Hematopoietic multipotent progenitor cell treated with erythropoietin and hydrocortisone succinate and interleukin-3 and kit ligand, for 15 days (in vitro differentiated cells): ENCODE results near the gene C1orf116.

Source experiments
- DNase-seq: peaks from one replicate; pipeline ENCODE4 v3.0.0-alpha.2; 2015; ENCODE audit warnings: low spot score

Gene C1orf116

DNA sequence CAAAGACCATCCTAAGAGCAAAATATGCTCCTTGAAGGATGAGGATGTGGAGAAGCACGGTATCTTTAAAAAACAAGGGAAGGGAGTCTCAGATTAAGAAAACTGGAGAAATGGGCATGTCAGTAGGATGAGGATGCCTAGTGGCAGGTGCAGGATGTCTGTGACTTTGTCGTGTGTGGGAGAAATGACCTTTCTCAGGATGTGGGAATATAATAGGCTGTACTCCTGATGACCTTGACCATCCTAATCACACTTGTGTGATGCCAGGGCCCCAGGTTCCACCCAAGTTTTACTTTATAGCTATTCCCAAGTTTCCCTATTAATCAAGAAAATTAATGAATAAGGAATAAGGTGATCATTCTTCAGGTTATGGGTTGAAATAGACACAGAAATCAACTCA is 12.9 kb downstream of the C1orf116 start:
- DNase-seq: no peak

DNA sequence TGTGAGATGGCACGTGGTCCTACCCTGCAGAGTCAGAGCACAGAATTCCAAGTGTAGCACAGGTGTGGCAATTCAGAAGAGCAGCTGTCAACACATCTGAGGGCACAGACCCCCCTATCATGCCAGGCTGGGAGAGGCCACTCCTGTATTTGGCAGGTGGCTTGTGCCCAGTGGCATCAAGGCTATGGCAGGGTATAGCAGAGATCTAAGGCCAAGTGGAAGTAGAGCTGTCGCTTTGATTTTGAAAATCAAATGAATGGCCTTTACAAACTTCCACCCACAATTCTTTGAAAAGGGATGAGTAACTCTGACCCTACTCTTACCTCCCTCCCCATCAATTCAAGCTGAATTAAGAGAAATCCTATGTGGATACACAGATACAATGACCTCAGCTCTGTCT is 13.4 kb downstream of the C1orf116 start:
- no peak for DNase-seq

DNA sequence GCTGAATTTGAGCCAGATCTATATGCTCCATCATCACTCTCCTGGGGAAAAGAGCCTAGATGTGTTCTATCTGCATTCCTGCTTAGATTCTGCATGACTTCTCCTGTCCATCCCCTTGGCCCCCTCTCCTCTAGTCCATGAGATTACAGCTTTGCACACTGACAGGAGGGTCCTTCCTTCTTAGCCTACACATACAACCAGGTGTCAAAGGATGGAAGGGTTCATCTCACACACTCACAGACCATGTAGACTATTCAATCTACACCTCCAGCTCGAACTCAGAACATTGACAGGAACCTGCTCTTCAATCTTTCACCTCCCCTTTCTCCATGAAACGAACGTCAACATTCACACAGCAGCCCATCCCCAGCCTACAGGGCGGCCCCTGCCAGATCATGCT is 13.8 kb downstream of the C1orf116 start:
- DNase-seq: no peak

DNA sequence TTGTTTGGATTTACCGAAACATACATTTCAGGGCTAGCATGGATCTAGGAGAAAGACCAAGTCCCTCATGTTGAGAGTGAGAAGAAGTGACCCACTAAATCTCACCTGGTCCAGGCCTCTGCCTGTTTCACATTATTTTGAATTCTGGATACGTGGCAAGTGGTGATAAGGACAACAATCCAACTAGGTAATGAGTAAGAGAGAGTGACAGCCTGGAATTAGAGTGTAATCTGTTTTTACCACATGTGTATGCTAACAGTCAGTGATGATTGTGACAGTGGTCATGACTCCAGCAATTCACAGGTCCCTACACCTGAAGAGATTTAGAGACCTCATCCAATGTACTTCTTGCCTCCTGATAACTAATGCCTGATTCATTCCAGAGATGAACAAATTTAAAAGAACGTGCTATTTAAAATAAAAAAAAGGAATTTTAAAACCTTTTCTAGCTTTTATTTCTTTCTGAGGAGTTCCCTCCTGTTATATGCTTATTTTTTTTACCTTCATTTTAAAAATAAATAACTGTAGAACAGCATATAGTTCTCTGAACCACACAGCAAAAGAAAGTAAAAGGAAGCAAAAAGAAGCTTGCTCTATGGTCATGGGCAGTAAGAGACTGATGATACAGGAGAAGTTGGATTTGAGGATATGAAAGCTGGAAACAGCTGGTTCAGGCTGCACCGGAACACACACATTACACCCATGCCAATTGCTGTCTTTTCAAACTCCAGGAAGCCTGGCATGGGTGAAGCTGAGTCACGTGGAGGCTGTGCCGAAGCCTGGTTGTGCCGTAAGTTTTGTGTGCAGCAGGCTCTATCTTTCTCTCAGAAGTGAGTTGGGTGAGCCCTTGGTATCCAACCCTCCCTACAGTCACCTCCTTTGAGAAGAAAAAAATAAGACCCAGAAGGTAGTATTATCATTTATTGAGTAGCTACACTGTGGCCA is 14.7 kb downstream of the C1orf116 start:
- DNase-seq: peak; percentile 46

DNA sequence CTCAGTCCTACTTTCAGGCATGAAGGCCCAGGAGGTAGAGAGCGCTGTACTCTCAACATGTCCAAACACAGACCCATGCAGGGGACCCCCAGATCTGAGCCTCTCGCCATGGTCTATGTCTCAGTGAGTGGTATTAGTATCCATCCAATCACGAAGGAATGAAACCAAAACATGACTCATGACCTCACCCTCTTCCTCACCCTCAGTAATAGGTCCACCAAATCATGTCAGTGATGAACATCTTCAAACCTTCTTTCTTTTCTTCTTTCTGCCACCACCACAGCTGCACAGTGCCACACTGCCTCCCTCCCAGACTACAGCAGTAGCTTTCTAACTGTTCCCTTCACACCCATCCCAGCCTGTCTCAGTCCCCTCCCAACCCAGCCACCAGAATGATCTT is 16.8 kb downstream of the C1orf116 start:
- DNase-seq: no peak

DNA sequence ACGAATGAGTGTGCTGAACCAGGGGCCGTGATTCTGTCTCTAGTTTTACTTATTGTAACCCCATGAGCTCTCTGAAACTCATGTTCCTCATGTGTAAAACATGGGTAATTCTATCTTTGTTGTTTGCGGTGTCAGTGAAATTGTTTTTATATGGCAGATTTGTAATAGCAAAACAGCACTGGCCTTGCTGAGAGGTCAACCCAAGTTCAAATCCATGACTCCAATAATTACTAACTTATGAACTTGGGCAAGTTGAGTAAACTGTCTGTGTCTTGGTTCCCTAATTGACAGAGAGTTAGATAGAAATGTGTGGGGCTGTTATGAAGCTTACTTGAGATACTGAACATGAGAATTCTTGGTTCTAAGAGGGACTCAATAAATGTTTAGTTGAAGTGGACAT is 17.8 kb downstream of the C1orf116 start:
- no peak for DNase-seq

DNA sequence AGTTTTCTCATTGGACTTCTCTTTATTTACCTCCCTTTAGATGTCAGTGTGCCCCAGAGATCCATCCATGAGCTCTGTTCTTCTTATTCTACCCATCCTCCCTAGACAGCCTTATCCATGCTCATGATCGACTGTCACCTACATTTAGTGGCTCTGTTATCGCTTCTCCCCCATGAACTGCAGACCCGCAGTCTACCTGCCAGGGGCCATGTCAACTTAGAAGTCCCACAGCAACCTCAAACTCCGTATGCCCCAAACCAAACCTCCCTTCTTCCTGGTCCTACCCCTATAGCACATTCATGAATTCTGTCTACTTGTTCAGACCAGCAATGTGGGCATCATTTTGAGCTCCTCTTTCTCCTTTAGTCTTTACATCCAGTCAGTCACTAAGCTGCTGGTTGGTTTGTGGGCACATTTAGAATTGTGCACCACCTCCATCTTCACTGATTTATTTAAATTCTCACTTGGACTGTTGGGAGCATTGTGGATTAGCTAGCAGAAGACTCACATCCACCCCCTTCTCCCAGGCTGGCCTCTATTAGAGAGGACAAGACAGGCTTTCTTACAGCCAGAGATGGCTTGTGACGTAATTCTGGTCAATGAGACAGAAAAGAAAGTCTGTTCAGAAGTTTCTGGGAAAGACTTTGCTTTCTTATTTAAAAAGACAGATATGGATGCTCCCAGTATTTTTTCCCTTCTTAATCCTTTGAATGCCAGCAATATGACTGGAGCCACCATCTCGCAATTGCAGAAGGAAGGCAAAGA is 19.1 kb downstream of the C1orf116 start:
- no peak for DNase-seq

DNA sequence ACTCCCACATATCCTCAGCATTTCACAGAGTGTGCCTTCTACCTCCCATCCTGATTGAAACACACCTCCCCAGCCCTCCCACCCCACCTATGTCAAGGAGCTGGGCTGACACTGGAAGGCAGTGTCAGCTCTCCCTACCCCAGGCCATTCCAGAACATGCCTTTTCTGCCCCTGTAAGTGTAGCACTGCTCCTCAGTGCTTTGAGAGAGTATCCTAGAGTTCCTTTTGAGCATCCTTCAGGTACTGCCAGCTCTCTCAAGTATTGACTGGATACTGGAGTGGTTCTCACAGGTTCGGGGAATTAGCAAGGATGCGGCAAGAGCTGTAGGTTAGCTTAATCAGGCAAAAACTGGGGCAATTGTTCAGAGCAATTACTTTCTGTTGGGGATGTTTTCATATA is 21.8 kb downstream of the C1orf116 start:
- DNase-seq: no peak

DNA sequence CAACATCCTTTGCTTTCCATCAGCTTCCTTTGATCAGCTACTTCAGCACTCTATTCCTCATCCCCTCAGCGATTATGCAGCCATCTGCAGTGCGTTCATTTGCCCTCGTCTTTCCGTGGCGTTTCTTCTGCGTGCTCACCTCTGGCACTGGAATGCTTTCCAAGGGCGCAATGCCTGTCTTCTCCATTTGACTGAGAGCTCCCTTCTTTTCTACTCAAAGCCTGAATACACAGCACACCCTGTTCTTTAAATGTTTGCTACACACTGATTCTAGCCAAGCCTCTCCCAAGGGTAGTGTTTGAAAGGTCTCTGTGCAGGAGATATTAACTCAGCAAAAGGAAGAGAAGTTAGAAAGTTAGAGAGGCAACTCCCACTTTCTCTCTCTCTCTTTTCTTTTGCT is 22.6 kb downstream of the C1orf116 start:
- no peak for DNase-seq

DNA sequence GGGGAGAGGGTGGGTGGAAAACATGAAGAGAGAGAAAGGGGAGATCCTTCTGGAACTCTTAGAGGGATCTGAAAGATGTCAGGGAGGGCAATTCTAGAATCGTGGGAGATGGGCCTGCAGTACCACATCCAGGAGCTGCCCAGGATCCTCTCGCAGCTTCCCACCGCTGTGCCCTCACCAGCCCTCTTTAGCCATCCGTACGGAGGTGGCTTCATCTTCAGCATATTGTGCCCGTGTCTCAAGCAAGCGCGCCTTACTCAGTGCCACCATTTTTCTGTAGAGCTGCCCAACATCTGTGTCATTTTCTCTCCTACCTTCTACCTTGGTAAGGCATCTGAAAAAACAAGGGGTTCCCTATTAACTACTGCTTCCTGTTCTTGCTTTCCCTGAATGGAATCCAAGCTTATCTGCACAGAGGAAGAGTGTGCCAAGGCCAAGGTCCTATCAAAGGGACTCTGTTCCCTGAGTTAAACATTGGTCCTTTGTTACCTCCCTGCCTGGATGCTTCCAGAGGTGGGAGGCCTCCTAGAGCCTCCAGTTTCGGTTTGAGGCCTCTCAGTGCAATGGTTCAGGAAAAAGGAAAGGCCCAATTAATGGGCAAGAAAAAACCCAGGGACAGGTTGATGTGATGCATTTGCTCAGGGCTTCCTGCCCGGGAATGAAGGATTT is 23.2 kb downstream of the C1orf116 start:
- no peak for DNase-seq

DNA sequence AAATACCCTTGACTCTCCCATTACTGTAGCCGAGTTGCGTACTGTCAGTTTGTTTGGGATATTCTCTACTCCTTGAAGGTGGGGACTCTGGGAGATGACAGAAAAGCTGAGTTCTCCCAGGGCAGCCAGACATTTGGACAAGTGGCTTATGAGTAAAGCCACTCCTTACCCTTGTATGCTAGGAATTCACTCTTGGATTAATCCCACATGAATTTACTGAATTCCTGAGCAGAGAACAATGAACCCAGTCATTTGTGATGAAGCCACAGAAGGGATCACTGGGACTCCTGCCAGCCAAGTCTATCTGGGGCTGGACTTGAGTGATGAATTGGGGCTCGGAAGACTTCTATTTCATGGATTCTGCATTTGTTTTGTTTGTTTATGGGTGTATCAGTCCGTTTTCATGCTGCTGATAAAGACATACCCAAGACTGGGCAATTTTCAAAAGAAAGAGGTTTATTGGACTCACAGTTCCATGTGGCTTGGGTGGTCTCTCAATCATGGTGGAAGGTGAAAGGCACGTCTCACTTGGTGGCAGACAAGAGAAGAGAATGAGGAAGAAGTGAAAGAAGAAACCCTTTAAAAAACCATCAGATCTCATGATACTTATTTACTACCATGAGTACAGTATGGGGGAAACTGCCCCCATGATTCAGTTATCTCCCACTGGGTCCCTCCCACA is 25.1 kb downstream of the C1orf116 start:
- no peak for DNase-seq

DNA sequence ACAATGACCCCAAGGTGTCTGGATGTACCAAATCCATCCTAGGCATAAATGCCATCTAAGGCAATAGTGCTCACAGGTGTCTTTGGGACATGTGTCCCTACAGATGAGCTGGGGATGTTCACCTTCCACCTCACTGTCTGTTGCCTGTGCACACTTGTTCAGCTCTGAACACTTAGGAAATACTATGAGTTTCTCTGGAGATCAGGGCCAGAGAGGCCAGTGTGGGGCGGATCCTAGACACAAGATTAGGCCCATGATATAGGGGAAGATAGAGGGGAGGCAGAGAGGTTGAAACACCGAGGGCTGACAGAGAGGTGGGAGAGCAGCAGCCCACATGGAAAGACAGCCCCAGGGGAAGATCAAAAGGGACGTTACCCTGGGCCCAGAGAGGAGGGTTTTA is 25.6 kb downstream of the C1orf116 start:
- no peak for DNase-seq

DNA sequence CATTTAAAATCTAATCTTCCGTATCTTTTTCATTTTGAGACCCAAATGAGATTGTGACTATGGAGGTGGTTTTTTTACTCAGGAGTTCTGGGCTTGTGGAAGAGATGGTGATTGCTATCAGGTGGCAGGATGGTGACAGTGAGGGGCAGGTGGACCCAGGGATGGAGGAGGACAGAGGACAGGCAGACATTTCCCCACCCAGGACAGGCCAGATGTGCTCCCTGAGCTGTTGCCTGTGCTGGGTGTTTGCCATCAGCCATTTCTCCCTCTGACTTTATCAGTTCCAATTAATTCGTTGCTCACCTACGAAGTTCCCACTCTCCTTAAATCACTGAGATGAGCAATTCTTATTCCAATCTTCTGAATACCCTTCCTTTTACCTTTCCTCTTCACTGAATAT is 26.5 kb downstream of the C1orf116 start:
- DNase-seq: no peak

DNA sequence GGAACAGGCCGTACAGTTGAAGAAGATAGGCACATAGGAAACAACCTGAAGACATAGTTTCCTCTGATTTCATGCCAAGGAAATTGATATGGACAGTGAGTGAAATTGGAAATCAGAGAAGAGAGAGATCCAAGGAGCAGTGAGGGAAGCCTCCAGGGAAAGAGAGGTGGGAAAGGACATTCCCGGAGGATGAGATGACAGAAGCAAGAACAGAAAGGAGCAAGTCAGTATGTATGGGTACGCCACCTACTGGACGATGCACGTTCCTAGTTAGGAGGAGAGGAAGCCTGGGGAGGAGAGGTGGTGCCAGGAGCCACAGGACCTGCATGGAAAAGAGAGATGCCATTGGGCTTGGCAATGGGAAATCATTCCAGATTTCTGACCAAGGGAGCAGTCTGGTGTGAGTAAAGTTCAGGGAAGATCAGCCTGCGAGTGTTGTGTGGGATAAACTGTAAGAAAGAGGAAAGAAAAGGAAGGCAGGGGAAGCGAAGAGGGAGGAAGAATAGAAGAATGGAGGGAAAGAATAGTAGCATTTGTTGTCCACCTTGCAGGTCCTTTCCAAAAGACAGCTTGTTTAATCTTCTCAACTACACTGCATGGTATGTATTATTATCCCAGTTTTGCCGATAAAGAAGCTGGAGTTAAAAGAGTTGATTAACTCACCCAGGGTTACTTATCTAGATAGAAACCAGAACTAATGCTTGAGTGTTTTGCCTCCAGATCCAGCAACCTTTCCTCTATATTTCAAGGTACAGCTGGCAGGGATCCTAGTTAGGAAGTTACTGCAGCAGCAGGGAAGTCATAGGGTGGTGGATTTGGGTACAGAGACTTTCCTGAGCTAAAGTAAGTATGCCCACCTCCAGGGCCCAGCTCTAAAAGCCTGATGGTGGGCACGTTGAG is 27.4 kb downstream of the C1orf116 start:
- peak; percentile 77 for DNase-seq

DNA sequence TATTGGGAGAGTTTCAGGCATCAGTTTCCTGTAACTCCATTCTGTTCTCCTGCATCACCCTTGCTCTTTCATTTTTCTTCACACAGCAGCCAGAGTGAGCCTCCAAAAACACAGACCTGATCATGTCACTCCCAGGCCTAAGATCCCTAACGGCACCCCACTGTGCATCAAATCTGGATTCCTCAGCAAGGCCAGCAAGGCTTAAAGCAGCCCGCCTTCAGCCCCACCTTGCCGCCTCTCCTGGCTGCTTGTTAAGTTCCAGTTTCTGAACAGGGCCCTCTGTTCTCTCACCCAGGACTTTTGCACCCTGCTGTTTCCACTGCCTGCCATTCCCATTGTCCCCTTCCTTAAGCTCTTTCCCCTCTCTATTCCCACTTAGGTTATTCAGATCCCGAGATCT is 29.3 kb downstream of the C1orf116 start:
- DNase-seq: no peak

DNA sequence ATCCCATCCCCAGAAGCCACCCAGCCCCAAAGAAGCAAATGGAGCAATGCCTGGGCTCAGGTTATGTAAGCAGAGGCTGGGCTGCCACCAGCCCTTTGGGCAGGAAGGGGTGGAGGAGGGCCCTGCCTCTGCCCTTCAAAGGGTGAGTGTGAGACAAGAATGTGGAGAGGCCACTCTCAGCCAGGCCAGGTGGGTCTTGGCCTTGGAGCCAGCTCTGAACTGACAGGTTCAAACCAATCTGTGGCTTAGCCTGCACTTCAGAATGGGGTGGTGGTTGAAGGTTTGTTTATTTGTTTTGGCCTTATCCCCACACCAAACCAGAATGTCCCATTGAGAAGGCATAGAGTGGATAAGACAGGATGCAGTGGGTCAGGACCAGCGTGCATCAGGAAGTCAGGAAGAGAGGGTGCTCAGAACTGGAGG is 29.8 kb downstream of the C1orf116 start:
- DNase-seq: no peak

DNA sequence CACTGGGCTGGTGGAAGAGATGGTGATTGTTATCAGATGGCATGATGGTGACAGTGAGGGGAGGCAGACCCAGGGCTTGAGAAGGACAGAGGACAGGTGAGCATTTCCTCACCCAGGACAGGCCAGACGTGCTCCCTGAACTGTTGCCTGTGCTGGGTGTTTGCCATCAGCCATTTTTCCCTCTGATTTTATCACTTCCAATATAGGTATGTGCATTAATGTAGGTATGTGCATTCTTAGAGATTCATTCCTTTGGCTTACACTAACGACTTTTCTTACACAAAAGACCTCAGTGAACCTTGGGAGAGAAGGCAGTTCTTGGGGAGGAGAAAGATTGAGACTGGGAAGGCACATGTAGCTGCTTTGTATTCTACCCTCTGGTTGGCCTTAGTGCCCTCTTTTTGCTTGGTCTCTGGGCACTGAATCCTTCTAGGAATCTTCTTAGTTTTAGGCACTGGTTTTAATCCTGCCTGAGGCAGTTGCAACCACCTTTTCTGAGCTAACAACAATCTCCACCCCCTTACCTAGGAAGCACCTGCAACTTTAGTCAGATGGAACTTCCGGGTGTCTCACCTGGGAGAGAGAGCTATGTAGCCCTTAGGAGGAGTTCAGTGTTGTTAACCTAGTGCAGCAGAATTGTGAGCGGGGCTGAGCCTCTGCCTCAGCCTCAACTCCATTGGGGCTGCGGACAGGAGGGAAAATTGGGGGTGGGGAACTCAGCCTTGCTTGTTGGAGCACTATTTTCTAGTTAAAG is 30.9 kb downstream of the C1orf116 start:
- DNase-seq: no peak

DNA sequence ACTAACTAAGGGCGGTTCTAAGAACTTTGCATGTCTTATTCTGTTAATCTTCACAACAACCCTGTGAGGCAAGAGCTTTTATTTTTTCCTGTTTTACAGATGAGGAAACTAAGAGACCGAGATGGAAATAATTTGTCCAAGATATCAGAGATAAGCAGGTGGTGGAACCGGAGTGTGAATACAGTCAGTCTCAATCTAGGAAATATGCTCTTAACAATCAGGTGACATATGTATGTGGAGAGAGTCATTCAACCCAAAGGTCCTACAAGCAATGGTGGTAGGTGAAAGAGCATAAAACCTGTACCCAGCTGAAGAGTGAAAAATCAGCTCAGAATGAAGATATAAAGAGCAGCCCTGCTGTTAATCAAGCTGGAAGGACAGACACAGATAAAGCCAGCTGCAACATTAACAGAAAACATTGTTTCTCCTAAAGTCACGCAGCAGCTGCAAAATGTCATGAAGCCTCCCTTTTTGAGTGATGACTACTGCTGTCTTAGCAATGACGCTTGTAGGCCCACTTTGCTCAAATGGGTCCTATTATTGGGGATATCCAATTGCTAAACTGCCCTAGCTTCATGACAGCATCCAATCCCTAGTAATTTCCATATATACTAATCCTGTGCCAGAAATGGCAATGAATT is 31.8 kb downstream of the C1orf116 start:
- DNase-seq: no peak

DNA sequence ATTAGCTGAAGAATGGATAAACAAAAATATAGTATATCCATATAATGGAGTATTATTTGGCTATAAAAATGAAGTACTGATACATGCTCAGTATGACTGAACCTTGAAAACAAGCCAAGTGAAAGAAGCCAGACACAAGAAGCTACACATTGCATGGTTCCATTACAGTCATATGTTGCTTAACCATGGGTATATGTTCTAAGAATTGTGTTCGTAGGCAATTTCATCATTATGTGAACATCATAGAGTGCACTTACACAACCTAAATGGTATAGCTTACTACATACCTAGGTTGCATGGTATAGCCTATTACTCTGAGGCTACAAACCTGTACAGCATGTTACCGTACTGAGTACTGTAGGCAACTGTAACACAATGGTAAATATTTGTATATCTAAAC is 33.7 kb downstream of the C1orf116 start:
- no peak for DNase-seq

DNA sequence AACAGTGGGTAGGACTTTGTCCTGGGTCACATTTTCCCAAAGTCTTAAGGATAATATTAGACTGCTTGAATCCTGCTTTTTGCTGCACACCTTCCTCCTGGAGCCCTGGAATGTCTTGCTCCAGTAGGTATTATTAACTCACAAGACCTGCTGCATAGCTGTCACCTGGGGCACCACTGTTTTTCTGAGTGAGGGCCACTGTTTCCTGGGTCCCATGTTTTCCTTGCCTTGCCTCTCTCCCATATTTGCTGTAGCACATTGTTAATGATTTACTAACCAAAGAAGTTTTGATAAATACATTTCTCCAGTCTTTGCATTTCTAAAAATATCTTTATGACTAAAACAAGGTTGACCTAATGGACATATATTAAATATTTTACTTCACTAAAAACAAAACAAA is 39.8 kb downstream of the C1orf116 start:
- no peak for DNase-seq
